ENCODE results near the gene DIAPH2.

The DIAPH2 gene

DNA sequence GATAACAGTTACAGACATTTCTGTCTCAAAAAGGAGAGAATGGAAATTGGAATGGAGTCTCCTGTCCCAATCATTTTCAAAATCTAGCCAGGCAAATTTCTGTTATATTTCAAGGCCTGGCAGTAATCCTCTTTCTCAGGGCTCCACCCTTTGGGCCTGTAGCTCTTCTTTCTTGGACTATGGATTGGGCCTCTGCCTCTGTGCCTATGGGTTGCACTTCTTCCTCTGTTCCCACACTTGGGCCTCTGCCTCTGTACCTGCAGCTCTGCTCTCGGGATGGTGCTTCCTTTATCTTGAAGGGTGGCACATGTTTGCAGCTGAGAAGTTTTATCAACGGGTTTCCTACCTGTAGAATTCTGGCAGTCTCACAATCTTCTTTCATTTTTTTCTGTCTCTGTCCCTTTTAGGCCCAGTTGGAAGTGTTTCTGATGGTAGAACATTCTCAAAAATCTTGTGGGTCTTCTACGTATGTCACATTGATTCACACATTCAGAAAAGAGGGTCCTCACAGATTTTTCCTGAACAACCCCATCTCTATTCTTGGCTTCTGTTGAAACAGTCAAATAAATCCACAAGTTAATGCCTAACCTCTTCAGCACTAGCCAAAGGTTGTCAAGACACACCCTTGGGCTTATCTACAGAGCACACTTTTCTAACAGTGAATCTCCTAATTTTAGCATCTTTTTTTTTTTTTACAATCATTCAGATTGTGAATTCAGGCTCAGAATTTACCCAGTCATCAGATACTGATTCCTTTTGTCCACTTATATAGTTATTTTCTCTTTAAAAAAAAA, 918.0 kb downstream of the DIAPH2 start:
- no peak for DNase-seq

DNA sequence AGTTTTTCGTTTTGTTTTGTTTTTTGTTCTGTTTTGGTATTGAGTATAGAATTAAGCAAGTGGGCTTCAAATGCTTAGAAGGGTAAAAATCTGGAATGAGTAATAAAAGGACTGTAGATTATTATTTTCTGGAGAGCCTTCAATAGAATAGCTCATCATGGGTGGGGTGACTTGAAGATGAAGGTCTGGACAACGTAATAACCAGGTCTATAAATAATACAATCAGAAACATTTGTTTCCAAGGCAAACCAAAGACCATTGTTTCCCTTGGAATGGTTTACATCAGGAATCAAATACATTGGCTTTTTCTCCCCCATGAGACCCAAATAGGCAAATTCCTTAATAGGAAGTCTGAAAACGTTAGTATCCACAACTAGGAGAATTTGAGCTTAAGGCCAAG, 920.6 kb downstream of the DIAPH2 start:
- Mint-ChIP-seq H3K36me3 (ENCODE audit: insufficient read depth) (no peaks in the 10 kb centered on the region), H3K27me3 (no peaks in the 10 kb centered on the region), H3K4me3 (no peak overlapping the region), H3K9me3 (no peaks in the 10 kb centered on the region), H3K27ac (no peak overlapping the region), H3K4me1 (ENCODE audit: low read depth in 2 of 2) (no peaks in the 10 kb centered on the region)
- ATAC-seq (replicated peaks) (no peak), DNase-seq (no peak)

More for the DNA sequence above, 918.0 kb downstream of the DIAPH2 start:
- Mint-ChIP-seq H3K4me3 (no peak overlapping the region), H3K27me3 (no peaks in the 10 kb centered on the region), H3K9me3 (no peaks in the 10 kb centered on the region), H3K4me1 (ENCODE audit: low read depth in 2 of 2) (peaks cover 4 to 6% of the 10 kb centered on the region in 2 donors), H3K27ac (no peak overlapping the region), H3K36me3 (ENCODE audit: insufficient read depth) (no peaks in the 10 kb centered on the region)
- ATAC-seq (replicated peaks), result no peak

DNA sequence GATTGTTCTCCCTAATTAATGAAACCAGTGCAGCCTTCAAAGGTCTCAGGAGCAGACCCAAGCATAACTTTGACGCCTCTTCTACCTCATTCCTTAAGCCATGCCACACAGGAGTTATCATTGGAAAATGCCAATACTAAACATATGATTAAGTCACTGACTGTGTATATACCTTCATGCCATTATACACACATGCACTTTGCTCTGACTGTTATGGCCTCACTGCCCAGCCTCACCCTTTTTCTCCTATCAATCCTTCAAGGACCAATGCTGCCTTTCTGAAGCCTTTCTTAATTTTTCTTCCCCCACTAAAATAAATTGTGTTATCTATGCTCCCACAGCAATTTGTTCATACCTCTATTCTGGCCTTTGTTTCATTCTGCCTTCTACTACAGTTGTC, 924.7 kb downstream of the DIAPH2 start:
- Mint-ChIP-seq H3K4me3 (no peak overlapping the region), H3K36me3 (ENCODE audit: insufficient read depth) (no peaks in the 10 kb centered on the region), H3K27me3 (no peaks in the 10 kb centered on the region), H3K4me1 (ENCODE audit: low read depth in 2 of 2) (no peaks in the 10 kb centered on the region), H3K27ac (no peak overlapping the region), H3K9me3 (no peaks in the 10 kb centered on the region)
- DNase-seq (no peak), ATAC-seq (replicated peaks) (no peak)

DNA sequence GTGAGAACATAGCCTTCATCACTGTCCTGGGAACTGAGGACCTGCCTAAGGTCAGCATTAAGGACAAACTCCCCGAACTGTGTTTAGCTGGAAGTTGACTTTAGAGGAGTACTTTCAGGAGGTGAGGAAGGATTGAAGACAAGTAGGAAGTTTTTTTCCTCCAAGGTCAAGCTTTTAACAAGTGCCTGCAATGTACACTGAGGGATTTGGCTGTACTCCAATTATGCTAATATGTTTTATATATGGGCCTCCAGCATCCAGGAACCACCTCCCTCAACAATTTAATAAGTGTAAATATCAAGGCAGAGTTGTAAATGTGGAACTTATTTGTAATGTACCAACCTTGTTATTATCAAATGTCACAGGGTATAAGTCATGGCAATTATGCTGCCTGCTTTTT, 925.3 kb downstream of the DIAPH2 start:
- Mint-ChIP-seq H3K36me3 (ENCODE audit: insufficient read depth) (peaks cover under 1% of the 10 kb centered on the region), H3K27me3 (no peaks in the 10 kb centered on the region), H3K9me3 (no peaks in the 10 kb centered on the region), H3K4me3 (no peak overlapping the region), H3K27ac (no peak overlapping the region), H3K4me1 (ENCODE audit: low read depth in 2 of 2) (no peaks in the 10 kb centered on the region)
- no peak for DNase-seq
- ATAC-seq (replicated peaks), result no peak

DNA sequence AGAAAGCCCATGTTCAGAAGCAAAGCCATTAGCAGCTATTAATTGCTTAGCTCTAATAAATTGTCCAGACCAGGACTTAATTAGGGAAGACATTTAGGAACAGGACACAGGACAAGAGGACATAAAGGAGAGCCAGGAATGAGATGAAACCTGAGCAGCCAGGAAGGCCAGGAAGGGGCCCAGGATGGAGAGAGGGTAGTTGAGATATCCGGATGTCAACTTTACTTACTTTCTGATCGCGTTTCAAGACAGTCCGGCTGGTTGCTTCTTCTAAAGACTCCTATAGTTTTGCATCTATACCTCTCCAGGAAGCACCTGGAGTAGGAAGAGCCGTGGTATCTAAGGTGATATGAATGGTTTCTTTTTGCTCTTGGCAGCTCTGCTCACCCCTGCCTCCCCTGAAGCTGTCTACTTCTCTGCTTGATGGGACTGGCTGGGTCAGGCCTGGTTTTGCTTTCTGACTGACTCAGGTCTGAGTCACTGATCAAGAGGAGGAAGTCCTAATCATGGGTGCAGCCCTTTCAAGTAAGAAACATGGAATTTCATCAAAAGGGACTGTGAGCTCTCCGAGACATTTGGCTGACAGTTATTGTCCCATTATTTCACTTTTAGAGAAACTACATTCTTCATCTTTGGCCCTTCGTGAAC, 932.4 kb downstream of the DIAPH2 start:
- Mint-ChIP-seq H3K9me3 (no peaks in the 10 kb centered on the region), H3K36me3 (ENCODE audit: insufficient read depth) (peaks cover 3% of the 10 kb centered on the region), H3K4me1 (ENCODE audit: low read depth in 2 of 2) (no peaks in the 10 kb centered on the region), H3K27ac (no peak overlapping the region), H3K27me3 (peaks cover 0 to 5% of the 10 kb centered on the region in 2 donors), H3K4me3 (no peak overlapping the region)
- ATAC-seq (replicated peaks), result no peak
- DNase-seq, result no peak

DNA sequence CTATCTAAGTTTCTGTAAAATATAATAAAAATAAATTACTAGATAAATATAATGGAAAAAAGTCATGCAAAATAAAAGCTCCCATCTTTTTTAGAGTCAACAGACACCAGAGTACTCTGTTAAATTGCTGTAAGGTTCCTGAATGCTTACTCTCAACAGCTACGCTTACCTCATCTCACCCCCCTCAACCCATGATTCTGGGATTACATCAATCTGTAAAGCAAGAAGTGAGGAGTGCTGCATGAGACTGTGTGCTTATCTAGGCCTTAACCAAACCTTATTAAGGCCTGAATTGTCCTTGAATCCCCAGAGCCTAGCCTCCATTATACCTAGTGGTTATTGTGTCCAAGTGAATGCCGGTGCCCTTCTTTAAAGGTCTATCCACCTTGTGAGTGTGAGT, 934.9 kb downstream of the DIAPH2 start:
- DNase-seq, result no peak
- H3K4me1 Mint-ChIP-seq (ENCODE audit: low read depth in 2 of 2), result no peaks in the 10 kb centered on the region
- no peak overlapping the region for H3K4me3 Mint-ChIP-seq
- peaks cover 0 to 5% of the 10 kb centered on the region in 2 donors for H3K27me3 Mint-ChIP-seq
- H3K9me3 Mint-ChIP-seq, result no peaks in the 10 kb centered on the region
- no peak overlapping the region for H3K27ac Mint-ChIP-seq
- ATAC-seq (replicated peaks), result no peak
- peaks cover 3% of the 10 kb centered on the region for H3K36me3 Mint-ChIP-seq (ENCODE audit: insufficient read depth)

DNA sequence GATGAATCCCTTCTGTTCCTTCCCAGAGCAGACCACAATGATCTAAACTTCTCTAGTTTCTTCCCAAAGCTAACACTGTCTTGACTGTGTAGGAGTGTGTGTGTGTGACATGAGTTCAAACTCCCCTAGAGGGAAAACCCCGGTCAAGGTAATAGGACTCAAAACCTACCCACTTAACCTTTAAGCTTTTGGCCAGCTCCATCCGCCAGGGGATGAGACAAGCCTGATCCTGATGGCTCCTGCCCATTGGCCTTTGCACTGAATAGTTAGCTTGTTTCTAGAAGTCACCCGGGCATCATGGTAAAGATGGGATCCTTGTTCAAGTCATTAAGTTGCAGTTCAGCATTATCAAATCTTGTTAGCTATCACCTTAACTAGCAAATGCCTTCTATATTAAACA, 937.5 kb downstream of the DIAPH2 start:
- Mint-ChIP-seq H3K27me3 (peaks cover 5% of the 10 kb centered on the region in 2 donors), H3K4me3 (no peak overlapping the region), H3K27ac (no peak overlapping the region), H3K4me1 (ENCODE audit: low read depth in 2 of 2) (no peaks in the 10 kb centered on the region), H3K36me3 (ENCODE audit: insufficient read depth) (no peaks in the 10 kb centered on the region), H3K9me3 (no peaks in the 10 kb centered on the region)
- DNase-seq, result no peak
- no peak for ATAC-seq (replicated peaks)

DNA sequence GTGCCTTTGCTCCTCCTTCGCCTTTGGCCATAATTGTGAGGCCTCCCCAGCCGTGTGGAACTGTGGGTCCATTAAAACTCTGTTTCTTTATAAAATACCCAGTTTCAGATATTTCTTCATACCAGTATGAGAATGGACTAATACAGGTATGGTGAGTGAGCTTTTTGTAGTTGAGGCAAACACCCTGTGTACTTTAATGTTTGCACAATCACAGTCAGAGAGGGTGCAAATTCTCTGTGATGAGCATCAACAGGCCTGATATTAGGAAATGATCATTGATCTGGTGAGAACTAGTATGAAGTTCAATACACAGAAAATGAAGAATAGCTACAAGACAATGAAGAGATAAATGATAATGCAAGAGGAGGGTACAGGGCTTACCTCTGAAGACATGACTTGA, 943.7 kb downstream of the DIAPH2 start:
- peaks cover 0 to 6% of the 10 kb centered on the region in 2 donors for H3K27me3 Mint-ChIP-seq
- no peaks in the 10 kb centered on the region for H3K4me1 Mint-ChIP-seq (ENCODE audit: low read depth in 2 of 2)
- no peaks in the 10 kb centered on the region for H3K9me3 Mint-ChIP-seq
- ATAC-seq (replicated peaks) (no peak), DNase-seq (no peak)
- H3K4me3 Mint-ChIP-seq, result no peak overlapping the region
- no peak overlapping the region for H3K27ac Mint-ChIP-seq
- H3K36me3 Mint-ChIP-seq (ENCODE audit: insufficient read depth), result no peaks in the 10 kb centered on the region

DNA sequence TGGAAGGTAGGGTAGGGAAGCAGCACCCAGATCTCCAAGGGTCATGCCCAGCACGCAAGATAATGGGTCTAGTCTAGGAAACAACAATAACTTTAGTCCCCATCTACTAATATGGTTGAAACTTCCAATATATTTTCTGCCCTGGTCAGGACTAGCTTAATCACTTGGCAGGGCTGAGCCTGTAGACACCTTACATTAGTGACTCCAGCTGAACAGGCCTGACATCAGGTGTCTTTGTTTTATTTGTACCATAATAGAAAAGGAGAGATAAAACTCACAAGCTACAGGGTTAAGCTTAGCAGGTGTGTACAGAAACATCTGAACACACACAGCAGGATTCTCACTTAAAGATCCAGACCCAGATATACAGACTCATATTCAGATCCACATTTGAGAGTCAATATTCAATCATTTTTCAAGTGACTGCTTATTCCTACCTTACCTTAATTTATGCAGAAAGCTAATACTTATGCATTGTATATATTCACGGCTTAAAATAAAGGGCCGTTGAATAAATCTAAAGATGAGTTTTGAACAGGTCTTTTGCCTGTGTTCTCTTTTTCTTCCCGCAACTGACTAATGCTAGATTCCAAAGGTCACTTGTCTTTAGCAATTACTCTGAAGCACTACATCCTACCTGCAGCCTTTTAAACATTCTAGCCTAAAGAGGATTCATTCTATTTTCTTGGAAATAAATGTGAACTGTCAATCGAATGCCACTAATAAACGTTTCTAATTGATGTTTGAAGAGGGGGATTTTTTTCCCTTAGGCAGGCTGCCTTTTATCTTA, 944.4 kb downstream of the DIAPH2 start:
- Mint-ChIP-seq H3K27me3 (peaks cover 0 to 6% of the 10 kb centered on the region in 2 donors), H3K27ac (no peak overlapping the region), H3K9me3 (no peaks in the 10 kb centered on the region), H3K4me3 (no peak overlapping the region), H3K4me1 (ENCODE audit: low read depth in 2 of 2) (no peaks in the 10 kb centered on the region), H3K36me3 (ENCODE audit: insufficient read depth) (no peaks in the 10 kb centered on the region)
- no peak for ATAC-seq (replicated peaks)
- DNase-seq, result no peak

DNA sequence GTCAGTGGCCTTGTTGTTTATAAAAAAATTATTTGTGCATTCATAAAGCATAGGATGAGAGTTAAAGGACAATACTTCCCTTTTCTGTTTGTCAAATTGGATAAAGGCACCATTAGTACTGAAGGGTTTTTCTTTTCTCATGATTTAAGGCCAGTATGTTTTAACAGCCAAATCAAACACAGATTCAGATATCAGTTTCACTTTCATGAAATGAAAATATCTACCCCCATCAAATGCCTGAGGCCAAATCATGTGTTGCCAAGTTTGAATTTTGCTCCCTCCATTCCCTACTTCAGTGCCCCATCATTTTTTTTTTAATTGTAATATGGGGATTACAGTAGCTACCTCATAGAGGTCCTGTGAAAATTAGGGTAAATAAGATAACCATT, 944.9 kb downstream of the DIAPH2 start:
- no peak overlapping the region for H3K4me3 Mint-ChIP-seq
- H3K9me3 Mint-ChIP-seq, result no peaks in the 10 kb centered on the region
- H3K4me1 Mint-ChIP-seq (ENCODE audit: low read depth in 2 of 2), result no peaks in the 10 kb centered on the region
- ATAC-seq (replicated peaks), result no peak
- no peaks in the 10 kb centered on the region for H3K36me3 Mint-ChIP-seq (ENCODE audit: insufficient read depth)
- DNase-seq, result no peak
- no peak overlapping the region for H3K27ac Mint-ChIP-seq
- H3K27me3 Mint-ChIP-seq, result peaks cover 0 to 6% of the 10 kb centered on the region in 2 donors

DNA sequence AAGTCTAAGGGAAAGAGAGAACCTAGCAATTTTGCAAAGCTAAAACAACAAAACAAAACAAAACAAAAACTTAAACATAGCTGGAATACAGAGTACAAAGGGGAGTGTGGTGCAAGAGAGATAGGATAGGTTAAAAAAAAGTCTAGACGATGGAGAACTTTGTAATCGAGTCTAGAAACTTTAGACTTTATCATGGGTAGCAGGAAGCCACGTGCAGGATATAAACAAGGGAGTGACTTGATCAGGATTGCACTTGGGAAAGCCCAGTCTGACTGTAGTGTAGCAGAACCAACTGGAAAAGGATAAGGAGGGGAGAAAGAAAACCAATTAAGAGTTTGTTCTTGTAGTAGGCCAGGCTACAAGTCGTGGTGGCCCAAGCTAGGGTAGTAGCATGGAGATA, 949.2 kb downstream of the DIAPH2 start:
- no peaks in the 10 kb centered on the region for H3K9me3 Mint-ChIP-seq
- H3K27ac Mint-ChIP-seq, result no peak overlapping the region
- H3K27me3 Mint-ChIP-seq, result no peaks in the 10 kb centered on the region
- DNase-seq, result no peak
- ATAC-seq (replicated peaks), result no peak
- H3K4me1 Mint-ChIP-seq (ENCODE audit: low read depth in 2 of 2), result no peaks in the 10 kb centered on the region
- H3K36me3 Mint-ChIP-seq (ENCODE audit: insufficient read depth), result no peaks in the 10 kb centered on the region
- no peak overlapping the region for H3K4me3 Mint-ChIP-seq

DNA sequence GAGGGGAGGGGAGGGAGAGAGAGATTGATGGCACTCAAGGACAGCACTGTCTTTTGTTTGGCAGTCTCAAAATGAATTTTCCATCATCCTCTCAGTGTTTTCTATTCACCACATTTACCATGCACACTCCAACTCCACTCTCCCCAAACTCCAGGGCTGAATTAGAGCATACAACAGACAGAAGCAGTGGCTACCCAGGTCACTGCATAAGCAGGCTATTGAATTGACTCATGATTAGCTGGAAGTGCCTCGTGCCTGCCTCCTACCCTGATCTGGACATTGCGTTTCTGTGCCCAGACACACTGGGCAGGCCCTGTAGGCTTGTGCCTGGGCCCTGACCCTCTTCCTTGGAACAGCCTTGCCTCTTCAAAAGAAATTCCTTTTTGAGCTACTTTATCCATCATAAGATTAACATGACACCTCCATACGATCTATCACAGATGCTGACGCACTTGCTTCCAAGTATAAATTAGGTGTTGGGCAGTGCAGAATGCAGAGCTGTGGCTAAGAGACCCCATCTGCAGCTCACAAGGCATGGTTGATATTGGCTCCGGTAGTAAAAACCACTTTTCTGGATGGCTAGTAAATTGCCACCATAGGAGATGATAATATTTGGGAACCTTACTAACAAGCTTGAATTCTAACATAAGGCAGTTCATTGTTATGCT, 952.0 kb downstream of the DIAPH2 start:
- no peaks in the 10 kb centered on the region for H3K36me3 Mint-ChIP-seq (ENCODE audit: insufficient read depth)
- no peaks in the 10 kb centered on the region for H3K9me3 Mint-ChIP-seq
- H3K4me3 Mint-ChIP-seq, result no peak overlapping the region
- DNase-seq, result no peak
- H3K27me3 Mint-ChIP-seq, result no peaks in the 10 kb centered on the region
- peak overlapping the region in 1 of 2 donors; percentile 13 for H3K27ac Mint-ChIP-seq
- peaks cover 1 to 6% of the 10 kb centered on the region in 2 donors for H3K4me1 Mint-ChIP-seq (ENCODE audit: low read depth in 2 of 2)
- ATAC-seq (replicated peaks), result no peak

DNA sequence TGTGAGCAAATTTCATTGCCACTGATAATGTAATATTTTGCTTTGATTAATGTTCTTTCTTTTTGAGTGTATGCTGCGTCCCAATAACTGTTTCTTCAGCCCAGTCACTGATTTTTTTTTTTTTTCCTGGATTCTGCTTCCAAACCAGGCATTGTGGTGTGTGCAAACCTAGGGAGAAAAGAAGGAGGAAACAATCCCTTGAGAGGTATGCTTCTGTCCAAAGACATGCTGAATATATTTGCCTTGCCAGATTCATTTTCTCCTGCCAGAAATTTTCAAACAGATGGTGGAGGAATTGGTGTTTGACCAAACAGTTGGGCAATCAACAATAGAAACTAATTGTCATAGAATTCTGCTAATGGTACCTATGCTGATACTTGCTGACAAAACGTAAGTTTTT, 952.6 kb downstream of the DIAPH2 start:
- Mint-ChIP-seq H3K9me3 (no peaks in the 10 kb centered on the region), H3K4me3 (no peak overlapping the region), H3K4me1 (ENCODE audit: low read depth in 2 of 2) (peaks cover 1 to 6% of the 10 kb centered on the region in 2 donors), H3K27ac (peak overlapping the region in 1 of 2 donors; percentile 46), H3K27me3 (no peaks in the 10 kb centered on the region), H3K36me3 (ENCODE audit: insufficient read depth) (no peaks in the 10 kb centered on the region)
- ATAC-seq (replicated peaks), result no peak
- no peak for DNase-seq

Measured in effector memory CD8-positive, alpha-beta T cell (primary cell).